ENCODE data around the gene DLX6.

The DLX6 gene

DNA sequence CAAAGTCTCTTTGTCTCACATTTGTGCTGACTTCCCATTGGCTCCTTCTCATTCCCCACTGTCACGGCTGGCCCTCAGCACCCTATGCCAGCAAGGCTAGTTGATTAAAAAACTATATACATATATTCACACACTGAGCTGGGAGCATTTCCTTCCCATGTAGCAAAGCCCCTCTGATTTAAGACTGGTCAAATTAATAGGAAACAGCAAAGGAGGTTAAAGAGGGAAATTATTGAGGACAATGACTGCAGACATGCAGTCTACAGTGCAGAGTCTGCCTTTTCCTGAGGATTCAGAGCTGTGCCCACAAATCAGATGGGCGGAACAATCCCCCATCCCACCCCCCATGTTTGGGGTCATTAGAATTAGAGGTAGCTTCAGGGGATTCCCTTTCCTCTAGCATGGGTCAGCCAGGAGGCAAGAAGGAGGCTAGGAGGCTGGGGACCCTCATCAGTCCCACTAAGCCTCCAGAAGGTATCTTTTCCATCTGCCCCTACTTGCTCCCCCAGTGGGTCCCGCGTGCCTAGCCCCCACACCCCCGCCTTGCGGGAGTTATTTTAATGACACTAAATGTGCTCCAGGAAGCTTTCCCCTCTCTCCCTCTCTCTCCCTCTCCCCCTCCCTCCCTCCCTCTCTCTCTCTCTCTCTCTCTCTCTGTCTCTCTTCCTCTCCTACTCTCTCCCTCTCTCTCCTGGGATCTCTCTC is 9.8 kb upstream of the DLX6 start:
- FAIRE-seq, result no peak

GRCh38 chr7:96996111-96996957 is 9.0 kb upstream of the DLX6 start:
- DNase-seq (ENCODE audit: low spot score) (no peak), FAIRE-seq (no peak)

More for the DNA sequence above, 9.8 kb upstream of the DLX6 start:
- no peak for DNase-seq (ENCODE audit: low spot score)

GRCh38 chr7:96996958-96997511 is 8.3 kb upstream of the DLX6 start:
- DNase-seq (ENCODE audit: low spot score) (no peak), FAIRE-seq (no peak)

GRCh38 chr7:96997512-96998032 is 7.8 kb upstream of the DLX6 start:
- no peak for FAIRE-seq
- DNase-seq (ENCODE audit: low spot score), result no peak

GRCh38 chr7:96998333-96998732 is 7.0 kb upstream of the DLX6 start:
- no peak for DNase-seq (ENCODE audit: low spot score)

DNA sequence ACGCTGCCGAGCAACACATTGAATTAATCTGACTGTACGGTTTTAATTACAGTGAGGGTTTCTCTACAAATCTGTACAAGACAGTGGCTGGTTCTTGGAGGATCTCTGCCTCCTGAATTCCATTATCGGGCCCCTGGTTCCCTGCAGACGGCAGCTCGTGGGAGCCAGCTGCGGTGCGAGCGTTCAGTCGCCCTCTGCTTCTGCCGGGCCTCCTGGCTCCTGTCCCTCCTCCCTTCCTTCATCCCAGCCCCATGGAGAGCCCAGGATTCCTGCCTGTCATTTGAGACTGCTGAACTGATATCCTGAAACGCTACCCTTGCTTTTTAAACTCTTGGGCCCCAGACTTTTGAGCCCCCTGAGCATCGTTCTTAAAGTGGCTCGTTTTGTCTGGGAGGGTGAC is 6.6 kb upstream of the DLX6 start:
- DNase-seq (ENCODE audit: low spot score), result no peak
- no peak for FAIRE-seq

More at GRCh38 chr7:96998333-96998732, 7.0 kb upstream of the DLX6 start:
- FAIRE-seq, result no peak

DNA sequence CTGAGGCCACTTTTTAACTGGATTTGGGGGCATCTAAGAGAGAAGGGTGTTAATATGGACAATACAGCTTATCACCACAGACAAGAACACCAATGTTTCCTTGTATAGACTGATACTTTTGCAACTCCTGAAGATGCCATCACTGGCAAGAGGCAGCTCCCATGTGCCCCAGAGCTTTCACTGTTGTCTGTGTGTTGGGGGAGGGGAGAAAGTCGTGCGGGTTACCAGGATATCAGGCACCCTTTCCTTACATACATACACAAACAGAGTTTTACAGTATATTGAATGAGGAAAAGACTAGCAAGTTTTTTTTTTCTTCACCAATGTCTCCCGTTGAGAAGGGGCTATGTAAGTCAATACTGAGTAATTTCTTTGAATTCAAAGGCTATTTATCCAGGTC is 4.1 kb upstream of the DLX6 start:
- FAIRE-seq (no peak), DNase-seq (ENCODE audit: low spot score) (no peak)

DNA sequence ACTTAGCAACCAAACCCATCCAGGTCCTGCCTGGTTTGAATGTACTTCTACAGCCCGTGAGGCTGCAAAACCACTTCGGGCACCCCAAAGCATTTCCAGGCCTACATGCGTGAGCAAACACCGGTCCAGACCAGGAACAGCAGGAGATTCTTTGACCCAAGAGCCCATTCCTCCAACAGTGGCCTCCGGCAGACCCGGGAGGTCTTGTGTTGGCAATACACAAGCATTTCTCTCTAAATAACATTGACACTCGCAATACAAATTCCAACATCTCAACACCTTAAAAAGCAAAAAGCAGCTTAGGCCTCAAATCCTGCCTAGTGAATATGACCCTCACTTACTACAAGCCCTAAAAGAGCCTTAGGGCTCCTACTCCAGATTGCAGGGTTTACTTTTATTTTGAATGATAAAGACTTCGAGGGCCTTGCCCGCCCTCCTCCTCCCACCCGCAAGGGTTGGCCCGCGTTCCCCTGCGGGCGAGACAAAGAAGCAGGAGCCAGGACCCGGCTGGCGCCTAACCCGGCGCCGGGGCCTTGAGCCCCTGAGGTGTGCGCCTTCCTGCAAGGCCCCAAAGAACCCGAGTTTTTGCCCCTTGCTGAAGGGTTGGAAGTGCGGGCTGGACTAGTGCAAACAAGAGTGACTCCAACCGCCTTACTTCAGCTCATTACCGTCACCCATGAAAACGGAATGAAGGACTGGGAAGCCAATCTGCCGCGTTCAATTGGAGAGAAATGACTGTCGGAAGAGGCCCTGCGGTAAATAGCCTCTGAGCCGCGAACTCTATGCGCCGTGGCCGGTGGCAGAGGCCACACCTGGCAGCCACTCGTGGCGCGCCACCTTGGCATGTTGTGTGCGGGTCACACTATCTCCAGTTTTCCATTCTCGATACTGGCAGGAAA is 3.4 kb upstream of the DLX6 start:
- FAIRE-seq (no peak), DNase-seq (ENCODE audit: low spot score) (no peak)

DNA sequence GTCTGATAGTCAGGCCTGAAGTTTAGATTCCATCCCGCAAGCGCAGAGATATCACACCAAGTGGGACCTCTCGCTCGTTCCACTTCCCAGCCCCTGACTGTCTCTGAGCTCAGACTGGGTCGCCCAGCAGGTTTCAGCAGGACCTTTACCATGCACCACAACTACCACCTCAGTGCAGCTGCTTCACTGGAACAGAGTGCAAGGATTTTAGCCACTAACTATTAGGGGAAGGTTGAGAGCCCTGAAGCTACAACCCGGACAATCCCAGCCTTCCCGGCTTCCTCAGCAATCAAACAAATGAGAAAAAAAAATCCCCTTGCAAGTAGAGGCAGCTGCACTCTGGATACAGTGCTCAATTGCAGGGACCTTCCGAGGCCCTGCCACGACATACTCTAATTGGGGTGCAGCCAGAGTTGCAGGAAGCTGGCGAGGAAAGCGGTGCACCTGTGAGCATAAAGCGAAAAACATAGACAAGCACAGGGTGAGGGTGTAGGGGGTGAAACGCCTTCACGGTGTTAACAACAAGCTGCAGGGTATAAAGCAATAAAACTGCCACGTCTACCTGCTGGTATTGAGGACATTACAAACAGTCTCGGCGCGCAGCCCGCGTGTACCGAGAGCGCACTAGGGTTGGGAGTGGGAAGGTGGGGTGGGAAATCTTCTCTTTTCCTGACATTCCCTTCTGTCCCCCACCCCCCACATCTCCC is 2.6 kb upstream of the DLX6 start:
- no peak for DNase-seq (ENCODE audit: low spot score)
- no peak for FAIRE-seq

- FAIRE-seq, result no peak
- DNase-seq (ENCODE audit: low spot score), result no peak
These were observed 1.8 kb upstream of the DLX6 start for GRCh38 chr7:97003262-97004246.

GRCh38 chr7:97004247-97005182 is 838 bp upstream of the DLX6 start:
- FAIRE-seq (no peak), DNase-seq (ENCODE audit: low spot score) (no peak)

DNA sequence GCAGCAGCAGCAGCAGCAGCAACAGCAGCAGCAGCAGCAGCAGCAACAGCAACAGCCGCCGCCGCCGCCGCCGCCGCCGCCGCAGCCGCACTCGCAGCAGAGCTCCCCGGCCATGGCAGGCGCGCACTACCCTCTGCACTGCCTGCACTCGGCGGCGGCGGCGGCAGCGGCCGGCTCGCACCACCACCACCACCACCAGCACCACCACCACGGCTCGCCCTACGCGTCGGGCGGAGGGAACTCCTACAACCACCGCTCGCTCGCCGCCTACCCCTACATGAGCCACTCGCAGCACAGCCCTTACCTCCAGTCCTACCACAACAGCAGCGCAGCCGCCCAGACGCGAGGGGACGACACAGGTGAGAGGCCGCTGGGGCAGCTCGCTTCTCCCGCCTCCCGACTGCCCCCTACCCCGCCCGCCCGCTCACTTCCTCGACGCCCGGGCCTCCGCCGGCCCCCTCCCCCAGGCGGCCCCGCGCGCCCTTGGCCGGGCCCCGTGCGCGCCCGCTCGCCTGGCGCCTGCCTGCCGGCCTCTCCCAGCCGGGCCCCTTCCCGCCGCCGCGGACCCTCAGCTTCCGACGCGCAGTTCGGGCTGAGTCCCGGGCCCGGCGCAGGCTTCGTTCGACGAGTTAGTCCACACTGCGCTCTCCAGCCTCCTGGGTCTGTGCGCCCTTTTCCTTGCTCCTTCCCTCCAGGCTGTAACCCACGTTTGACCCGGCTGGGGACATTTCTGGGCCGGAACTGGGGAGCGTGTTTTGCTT is 882 bp downstream of the DLX6 start:
- no peak for DNase-seq (ENCODE audit: low spot score)
- FAIRE-seq, result no peak

DNA sequence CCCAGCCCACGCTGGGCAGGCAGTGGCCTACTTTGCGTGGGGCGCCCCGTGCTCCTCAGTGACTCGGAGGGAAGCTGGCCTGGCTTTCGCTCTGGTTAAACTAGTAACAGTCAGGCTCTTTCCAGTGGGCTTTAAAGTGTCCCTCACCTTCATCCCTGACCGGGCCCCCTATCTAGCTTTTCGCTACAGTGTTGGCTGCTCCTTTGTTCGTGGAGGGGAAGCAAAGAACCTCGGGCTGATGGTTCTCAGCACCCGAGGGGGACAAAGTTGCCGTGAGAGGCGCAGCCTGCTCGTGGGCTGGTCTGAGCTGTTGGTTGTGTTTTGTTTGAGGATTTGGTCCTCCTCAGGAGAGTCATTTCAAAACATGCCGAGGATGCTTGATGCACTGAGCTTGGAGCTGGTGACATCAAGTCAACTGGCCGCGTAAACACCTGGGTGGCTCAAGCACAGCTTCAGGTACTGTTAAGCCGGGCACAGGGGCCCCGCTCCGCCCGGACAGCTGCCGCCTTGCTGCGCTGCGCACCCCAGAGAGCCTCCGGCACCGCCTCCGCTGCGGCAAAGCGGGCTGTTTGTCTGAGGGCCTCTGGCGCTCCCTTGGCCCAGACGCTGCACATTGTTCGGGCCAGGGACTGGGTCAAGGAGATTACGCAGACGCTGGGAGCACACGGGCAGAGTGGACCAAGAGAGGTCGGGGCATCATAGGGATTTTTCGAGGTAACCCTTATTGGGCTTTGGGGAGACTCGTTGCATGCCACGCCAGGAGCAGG is 1.6 kb downstream of the DLX6 start:
- DNase-seq (ENCODE audit: low spot score) (no peak), FAIRE-seq (no peak)

DNA sequence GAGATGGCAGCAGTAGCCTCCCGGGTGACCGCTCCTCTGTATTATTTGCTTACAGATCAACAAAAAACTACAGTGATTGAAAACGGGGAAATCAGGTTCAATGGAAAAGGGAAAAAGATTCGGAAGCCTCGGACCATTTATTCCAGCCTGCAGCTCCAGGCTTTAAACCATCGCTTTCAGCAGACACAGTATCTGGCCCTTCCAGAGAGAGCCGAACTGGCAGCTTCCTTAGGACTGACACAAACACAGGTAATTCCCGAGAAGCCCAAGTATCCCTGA is 2.2 kb downstream of the DLX6 start:
- no peak for DNase-seq (ENCODE audit: low spot score)
- FAIRE-seq, result no peak

- DNase-seq (ENCODE audit: low spot score) (no peak), FAIRE-seq (no peak)
These were observed 3.0 kb downstream of the DLX6 start for GRCh38 chr7:97008275-97008917.

All from RCC 7860 (cell line).